IPS-18a (cell line): ENCODE results near the gene PRPS1.

Experiments used
- H3K27ac ChIP-seq: one replicate; pipeline ENCODE4 v1.5.1; 2013; ENCODE audit warnings: low read length
- H3K27me3 ChIP-seq: one replicate; pipeline ENCODE4 v1.6.1; 2013; ENCODE audit warnings: mild to moderate bottlenecking, low read length; ENCODE audit not compliant: control insufficient read depth, insufficient read depth
- H3K36me3 ChIP-seq: one replicate; pipeline ENCODE4 v1.6.1; 2013; ENCODE audit warnings: low read depth, low read length; ENCODE audit not compliant: control insufficient read depth
- H3K4me1 ChIP-seq: one replicate; pipeline ENCODE4 v1.6.1; 2013; ENCODE audit warnings: low read depth, low read length; ENCODE audit not compliant: control insufficient read depth
- H3K4me3 ChIP-seq: one replicate; pipeline ENCODE4 v1.5.1; 2013; ENCODE audit warnings: low read length
- H3K9ac ChIP-seq: one replicate; pipeline ENCODE4 v1.6.1; 2013; ENCODE audit warnings: mild to moderate bottlenecking, low read length, moderate library complexity
- H3K9me3 ChIP-seq: one replicate; pipeline ENCODE4 v1.6.1; 2013; ENCODE audit warnings: low read depth, low read length; ENCODE audit not compliant: control insufficient read depth

Gene PRPS1

GRCh38 chrX:107627838-107628661 lies at the start of gene PRPS1:
Gene PRPS1, plus strand, starts transcription at chrX:107628510. Its CDS starts 119 bp downstream, at chrX:107628629.
- Histone ChIP-seq H3K9me3 (no peaks in the 10 kb centered on the region), H3K9ac (peak within 1 kb of the TSS; percentile 96), H3K27me3 (no peaks in the 10 kb centered on the region), H3K27ac (peak within 1 kb of the TSS; percentile 95), H3K36me3 (no peaks in the 10 kb centered on the region), H3K4me3 (peak within 1 kb of the TSS; percentile 88), H3K4me1 (peaks cover 14% of the 10 kb centered on the region)

GRCh38 chrX:107579956-107580355 lies 48.4 kb upstream of the PRPS1 start:
- Histone ChIP-seq H3K9ac (no peak overlapping the region), H3K9me3 (no peaks in the 10 kb centered on the region), H3K4me3 (no peak overlapping the region), H3K27me3 (no peaks in the 10 kb centered on the region), H3K4me1 (no peaks in the 10 kb centered on the region), H3K27ac (no peak overlapping the region), H3K36me3 (no peaks in the 10 kb centered on the region)

DNA sequence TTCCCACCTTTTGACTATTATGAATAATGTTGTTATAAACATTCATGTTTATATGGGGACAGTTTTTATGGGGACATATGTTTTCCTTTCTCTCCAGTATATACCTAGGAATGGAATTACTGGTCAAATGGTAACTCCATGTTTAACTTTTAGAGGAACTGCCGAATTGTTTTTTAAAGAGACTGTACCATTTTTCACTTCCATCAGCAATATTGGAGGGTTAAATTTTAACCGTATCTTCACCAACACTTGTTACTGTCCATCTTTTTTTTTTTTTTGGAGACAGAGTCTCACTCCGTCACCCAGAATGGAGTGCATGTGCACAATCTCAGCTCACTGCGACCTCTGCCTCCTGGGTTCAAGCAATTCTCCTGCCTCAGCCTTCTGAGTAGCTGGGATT lies 46.4 kb upstream of the PRPS1 start:
- Histone ChIP-seq H3K4me1 (no peaks in the 10 kb centered on the region), H3K9ac (no peak overlapping the region), H3K36me3 (no peaks in the 10 kb centered on the region), H3K27me3 (no peaks in the 10 kb centered on the region), H3K27ac (no peak overlapping the region), H3K9me3 (no peaks in the 10 kb centered on the region), H3K4me3 (no peak overlapping the region)

DNA sequence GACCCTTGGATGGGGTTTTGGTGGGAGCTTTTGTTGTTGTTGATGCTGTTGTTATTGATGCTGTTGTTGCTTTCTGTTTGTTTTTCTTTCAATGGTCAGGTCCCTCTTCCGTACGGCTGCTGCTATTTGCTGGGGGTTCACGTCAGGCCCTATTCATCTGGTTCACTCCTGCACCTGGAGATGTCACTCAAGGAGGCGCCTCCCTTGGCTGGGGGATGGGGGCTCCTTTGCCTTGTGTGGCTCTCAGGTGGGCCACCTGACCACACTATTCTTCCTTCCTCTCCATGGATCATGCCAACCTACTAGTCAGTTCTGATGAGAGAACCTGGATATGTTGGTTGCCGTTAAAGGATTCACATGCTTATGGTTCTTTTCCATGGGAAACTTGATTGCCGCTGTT lies 39.1 kb upstream of the PRPS1 start:
- Histone ChIP-seq H3K9me3 (no peaks in the 10 kb centered on the region), H3K4me3 (no peak overlapping the region), H3K4me1 (no peaks in the 10 kb centered on the region), H3K27ac (no peak overlapping the region), H3K9ac (no peak overlapping the region), H3K27me3 (no peaks in the 10 kb centered on the region), H3K36me3 (no peaks in the 10 kb centered on the region)

- Histone ChIP-seq H3K4me3 (no peak overlapping the region), H3K9ac (no peak overlapping the region), H3K9me3 (no peaks in the 10 kb centered on the region), H3K27ac (no peak overlapping the region), H3K36me3 (no peaks in the 10 kb centered on the region), H3K27me3 (no peaks in the 10 kb centered on the region), H3K4me1 (peaks cover 10% of the 10 kb centered on the region)
These were observed 31.7 kb upstream of the PRPS1 start for GRCh38 chrX:107596651-107597050.

GRCh38 chrX:107597264-107597663 lies 31.0 kb upstream of the PRPS1 start:
- Histone ChIP-seq H3K27ac (no peak overlapping the region), H3K4me1 (peaks cover 10% of the 10 kb centered on the region), H3K27me3 (no peaks in the 10 kb centered on the region), H3K9ac (no peak overlapping the region), H3K4me3 (no peak overlapping the region), H3K9me3 (no peaks in the 10 kb centered on the region), H3K36me3 (no peaks in the 10 kb centered on the region)

DNA sequence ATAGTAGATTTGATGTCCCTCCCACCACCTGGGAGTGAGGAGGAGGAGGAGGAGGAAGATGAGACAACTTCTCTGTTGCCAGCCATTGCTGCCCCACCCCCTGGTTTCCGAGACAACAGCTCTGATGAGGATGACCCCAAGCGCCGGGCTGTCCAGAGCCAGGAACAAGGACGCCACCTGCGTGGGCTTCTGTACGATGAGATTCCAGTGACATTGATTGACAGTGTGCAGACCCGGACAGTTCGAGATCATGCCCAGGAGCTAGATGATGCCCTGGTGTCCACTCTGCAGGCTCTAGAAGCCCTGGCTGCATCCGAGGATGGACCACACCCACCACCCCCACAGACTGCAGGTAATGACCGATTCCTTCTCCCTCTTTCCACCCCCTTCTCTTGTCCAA lies 30.5 kb upstream of the PRPS1 start:
- no peaks in the 10 kb centered on the region for H3K27me3 ChIP-seq
- peaks cover 10% of the 10 kb centered on the region for H3K4me1 ChIP-seq
- H3K9me3 ChIP-seq: no peaks in the 10 kb centered on the region
- no peak overlapping the region for H3K27ac ChIP-seq
- H3K4me3 ChIP-seq: no peak overlapping the region
- no peak overlapping the region for H3K9ac ChIP-seq
- no peaks in the 10 kb centered on the region for H3K36me3 ChIP-seq

GRCh38 chrX:107599450-107599861 lies 28.9 kb upstream of the PRPS1 start:
- Histone ChIP-seq H3K4me3 (no peak overlapping the region), H3K27ac (no peak overlapping the region), H3K27me3 (no peaks in the 10 kb centered on the region), H3K4me1 (peaks cover 10% of the 10 kb centered on the region), H3K9me3 (no peaks in the 10 kb centered on the region), H3K36me3 (no peaks in the 10 kb centered on the region), H3K9ac (no peak overlapping the region)

DNA sequence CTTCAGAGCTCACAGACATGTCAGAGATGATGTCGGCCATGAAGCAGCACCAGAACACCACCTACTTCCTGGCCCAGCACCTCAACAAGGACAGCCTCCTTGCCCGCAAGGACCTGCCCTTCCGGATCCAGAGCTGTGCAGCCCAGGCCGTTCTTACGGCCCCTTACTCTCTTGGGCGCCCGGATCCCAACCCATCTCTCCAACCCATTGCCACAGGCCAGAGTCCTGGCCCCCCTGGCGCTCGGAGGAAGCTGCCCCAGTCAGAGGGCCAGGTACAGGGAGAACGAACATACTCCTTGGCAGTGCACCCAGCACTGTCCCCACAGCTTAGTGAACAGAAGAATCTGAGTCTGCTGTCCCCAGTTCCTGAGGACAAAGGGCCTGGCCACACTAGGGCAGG lies 27.9 kb upstream of the PRPS1 start:
- H3K27me3 ChIP-seq: no peaks in the 10 kb centered on the region
- no peak overlapping the region for H3K9ac ChIP-seq
- no peak overlapping the region for H3K4me3 ChIP-seq
- no peaks in the 10 kb centered on the region for H3K9me3 ChIP-seq
- no peak overlapping the region for H3K27ac ChIP-seq
- H3K4me1 ChIP-seq: peaks cover 10% of the 10 kb centered on the region
- no peaks in the 10 kb centered on the region for H3K36me3 ChIP-seq

GRCh38 chrX:107601326-107601725 lies 27.0 kb upstream of the PRPS1 start:
- no peaks in the 10 kb centered on the region for H3K36me3 ChIP-seq
- no peak overlapping the region for H3K4me3 ChIP-seq
- no peaks in the 10 kb centered on the region for H3K27me3 ChIP-seq
- H3K9me3 ChIP-seq: no peaks in the 10 kb centered on the region
- H3K9ac ChIP-seq: no peak overlapping the region
- peaks cover 10% of the 10 kb centered on the region for H3K4me1 ChIP-seq
- no peak overlapping the region for H3K27ac ChIP-seq

- Histone ChIP-seq H3K4me3 (no peak overlapping the region), H3K27me3 (no peaks in the 10 kb centered on the region), H3K36me3 (no peaks in the 10 kb centered on the region), H3K9ac (no peak overlapping the region), H3K27ac (no peak overlapping the region), H3K4me1 (peaks cover 10% of the 10 kb centered on the region), H3K9me3 (no peaks in the 10 kb centered on the region)
These were observed 26.6 kb upstream of the PRPS1 start for GRCh38 chrX:107601759-107602158.

DNA sequence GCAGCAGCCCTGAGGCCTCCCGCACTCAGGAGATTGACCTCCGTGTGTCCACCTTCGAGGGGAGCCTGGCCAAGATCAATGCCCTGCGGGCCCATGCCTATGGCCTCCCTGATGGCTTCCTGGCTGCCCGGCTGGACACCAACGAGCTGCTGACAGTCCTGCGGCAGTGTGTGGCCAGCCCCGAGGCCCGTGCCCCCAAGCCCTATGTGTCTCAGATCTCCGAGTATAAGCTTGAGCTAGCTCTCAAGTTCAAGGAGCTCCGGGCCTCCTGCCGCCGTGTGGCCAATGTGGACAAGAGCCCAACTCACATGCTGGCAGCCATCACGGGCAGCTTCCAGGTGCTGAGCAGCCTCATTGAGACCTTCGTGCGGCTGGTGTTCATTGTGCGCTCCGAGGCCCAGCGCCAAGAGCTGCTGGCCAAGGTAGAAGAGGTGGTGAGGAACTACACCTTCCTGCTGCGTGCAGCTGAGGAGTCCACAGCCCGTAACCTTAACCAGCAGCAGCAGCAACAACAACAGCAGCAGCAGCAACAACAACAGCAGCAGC lies 25.5 kb upstream of the PRPS1 start:
- Histone ChIP-seq H3K4me1 (peaks cover 10% of the 10 kb centered on the region), H3K27ac (no peak overlapping the region), H3K9ac (no peak overlapping the region)

More for the DNA sequence above, 25.5 kb upstream of the PRPS1 start:
- Histone ChIP-seq H3K9me3 (no peaks in the 10 kb centered on the region), H3K4me3 (no peak overlapping the region), H3K27me3 (no peaks in the 10 kb centered on the region), H3K36me3 (no peaks in the 10 kb centered on the region)
